NCI-H1417 treated with DMSO at 0.1 percent for 48 hours (cell line): ENCODE results near the gene RTL9.
"Not testable (repeated sequence)": the region's sequence is repeated elsewhere in the genome, so short reads cannot be mapped to it uniquely, and the experiment has no call there.

Source experiments
- DNase-seq: peaks from one replicate; lab custom pipeline; 2025; lab: John Stamatoyannopoulos, UW

Gene RTL9

GRCh38 chrX:110358548-110358947 is at the start of gene RTL9:
TSS of gene RTL9 (plus strand) at chrX:110358848. CDS start at chrX:110450618, 91,770 bp downstream.
- DNase-seq = no peak

DNA sequence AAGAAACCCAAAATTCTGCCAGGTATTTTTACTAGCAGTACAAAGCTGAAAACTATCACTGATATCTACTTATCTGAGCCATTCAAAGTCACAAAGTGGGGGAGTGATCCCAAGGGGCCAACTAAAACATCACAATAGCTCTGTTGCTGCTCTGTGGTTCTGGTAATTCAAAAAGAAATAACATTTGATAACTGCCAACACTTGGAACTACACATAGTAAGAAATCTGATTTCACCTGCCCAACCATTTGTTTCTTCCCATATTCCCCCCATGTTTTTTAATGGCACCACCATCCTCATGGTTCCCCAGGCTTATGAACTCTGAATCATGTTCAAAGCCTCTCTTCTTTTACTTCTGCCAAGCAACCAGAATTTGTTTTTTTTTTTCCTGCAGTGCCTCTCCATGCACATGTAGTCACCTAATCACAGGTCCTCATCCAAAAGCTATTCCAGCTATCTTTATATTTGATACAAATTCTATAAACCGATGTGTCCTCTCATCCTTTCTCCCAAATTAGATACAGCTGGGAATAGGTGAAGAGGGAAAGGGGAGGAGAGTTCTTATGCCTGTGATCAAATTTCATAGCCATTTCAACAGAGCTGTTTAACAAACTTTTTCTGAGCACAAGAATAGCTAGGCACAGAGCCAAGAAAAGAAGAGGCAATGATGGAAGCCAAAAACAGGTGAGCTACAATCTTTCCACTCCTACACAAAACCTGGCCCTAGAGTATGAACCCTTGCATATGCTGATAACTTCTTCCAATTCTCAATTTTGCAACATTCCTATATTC is 48.5 kb upstream of the RTL9 start:
- no peak for DNase-seq

DNA sequence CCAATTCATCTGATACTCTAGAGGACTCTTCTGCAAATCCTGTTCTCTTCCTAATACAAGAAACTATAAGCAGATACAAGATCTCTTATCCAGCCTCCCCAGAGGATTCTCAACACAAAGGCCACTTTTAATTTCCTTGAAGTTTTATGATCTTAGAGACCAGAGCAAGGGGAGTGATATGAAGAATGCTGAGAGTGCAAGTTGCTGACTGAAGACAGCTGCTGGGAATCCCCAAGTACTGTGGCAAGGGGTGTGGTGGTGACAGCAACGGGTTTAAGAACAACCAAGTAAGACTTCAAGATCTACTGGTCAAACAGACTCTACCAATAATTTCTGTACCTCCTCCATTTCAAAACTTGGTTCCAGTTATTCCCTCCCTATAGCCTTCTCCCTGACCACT is 47.8 kb upstream of the RTL9 start:
- no peak for DNase-seq

DNA sequence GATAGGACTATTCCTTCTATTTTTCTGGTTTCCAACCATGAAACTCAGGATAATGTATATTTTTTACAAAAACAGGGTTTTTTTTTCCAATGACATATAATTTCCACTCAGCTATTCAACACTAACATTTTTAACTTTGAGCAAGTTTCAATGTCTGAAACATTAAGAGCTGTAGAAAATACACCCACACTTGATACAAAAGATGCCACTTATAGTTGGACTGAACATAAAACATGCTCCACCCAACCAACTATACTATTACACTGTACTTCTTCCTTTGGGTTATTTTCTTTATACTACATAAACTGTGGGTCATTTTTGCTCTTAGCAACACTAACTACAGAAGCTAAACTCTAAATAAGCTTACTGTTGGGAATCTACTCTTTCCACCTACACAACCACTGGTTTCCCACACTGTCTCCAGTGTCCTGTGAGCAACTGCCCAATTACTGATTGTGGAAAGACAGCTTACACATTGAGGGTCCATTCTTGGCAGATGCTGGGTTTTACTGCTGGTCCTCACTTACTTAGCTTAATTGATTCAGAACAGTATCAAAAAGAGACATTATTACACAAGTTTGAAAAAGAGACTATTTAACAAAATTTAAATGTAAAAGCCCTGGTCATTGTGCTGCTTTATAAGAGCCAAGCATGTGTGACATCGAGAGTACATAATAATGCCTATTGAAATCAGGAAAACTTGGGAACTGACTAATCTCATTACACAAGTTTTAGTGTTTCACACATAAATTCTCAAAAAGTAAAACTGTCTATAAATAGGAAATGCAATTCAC is 47.0 kb upstream of the RTL9 start:
- no peak for DNase-seq

DNA sequence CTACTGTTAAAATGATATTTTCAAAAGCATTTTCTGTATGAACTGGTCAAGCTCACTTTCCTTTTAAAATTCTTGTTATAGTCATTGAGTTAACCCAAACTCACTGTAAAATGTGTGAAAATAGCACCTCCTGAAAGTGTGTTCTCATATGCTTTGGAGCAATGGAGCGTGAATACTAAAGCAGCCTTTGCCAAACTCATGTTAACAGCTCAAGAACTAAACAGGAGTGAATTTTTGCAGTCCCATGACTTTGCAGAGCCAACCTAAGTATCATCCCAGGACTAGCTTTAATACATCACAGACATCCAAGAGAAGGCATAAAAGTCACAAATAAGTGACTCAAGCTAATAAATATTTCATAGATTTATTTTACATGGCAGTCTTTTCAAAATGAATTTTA is 43.1 kb upstream of the RTL9 start:
- no peak for DNase-seq

GRCh38 chrX:110316351-110317060 is 42.1 kb upstream of the RTL9 start:
- no peak for DNase-seq

DNA sequence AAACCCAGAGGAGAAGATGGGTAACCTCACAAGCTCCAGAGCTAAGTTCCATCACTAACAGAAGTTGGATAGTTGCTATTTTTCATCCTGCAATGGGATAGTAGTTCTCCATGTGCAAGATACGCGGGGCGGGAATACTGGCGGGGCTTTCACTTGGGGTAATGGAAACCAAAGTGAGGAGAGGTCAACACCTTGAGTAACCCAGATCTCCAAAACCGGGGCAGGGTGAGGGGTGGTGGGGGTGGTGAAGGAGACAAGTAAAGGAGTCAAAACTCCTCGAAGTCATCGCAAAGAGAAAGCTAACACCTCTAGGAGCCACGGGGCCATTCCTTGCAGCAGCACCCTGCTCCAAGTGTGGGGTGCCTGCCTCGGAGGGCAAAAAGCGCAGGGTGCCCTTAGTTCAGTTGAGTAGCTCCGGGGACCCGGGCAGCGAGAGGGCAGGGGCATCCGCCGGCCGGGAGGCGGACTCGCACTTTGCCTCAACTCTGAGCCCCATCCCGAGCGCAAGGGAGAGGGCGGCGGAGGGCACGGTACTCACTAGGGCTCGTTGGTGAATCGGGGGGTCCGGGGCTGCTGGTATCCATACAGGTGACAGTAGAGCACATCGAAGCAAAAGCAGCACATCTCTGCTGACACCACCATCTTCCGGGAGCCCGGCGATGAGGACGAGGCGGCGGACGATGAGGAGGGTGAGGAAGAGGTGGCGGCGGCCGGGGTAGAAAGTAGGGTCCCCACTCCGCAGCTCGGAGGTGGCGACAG is 41.4 kb upstream of the RTL9 start:
- no peak for DNase-seq

DNA sequence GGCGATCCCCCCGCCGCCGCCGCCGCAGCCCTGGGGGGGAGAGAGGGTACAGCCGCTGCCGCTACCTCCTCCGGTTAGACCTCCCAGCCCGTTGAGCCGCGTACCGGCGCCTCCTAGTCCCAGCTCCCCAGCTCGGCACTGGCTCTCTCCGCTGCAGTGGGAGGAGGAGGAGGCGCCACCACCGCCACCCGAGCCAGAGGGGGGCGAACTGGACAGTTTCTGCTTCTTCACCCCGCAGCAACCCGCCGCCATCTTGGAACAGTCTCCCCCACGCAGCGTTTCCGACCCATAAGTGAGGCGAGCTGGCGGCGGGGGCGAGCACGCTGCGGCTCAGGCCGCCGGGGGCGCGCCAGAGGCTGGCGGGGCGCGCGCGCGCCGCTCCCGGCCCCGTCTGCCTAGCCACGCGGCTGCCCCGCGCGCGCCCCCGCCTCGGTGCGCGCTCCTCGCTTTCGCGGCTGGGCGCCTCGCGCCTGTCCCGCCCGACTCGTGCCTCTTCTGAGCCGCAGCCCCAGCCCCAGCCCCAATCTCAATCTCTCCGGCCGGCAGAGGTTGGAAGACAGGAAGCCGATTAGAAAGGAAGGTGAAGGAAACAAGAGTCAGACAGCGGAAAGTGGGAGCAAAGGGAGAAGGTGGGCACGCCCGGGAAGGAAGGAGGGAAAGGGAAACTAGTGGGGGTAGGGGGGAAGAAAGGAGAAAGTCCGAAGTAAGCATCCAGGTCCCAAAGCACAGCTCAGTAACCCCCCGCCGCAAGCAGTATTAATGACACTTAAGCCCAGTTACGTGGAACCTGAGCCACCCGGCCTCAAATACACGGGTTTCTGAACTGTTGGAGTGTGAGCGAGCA is 40.6 kb upstream of the RTL9 start, which contains the start of gene AMMECR1:
TSS of gene AMMECR1 (minus strand) at position 266 of the 844 bp plus-strand sequence. CDS start at position 252, 14 bp downstream.
- DNase-seq = peak; percentile 25

- no peak for DNase-seq
Measured at GRCh38 chrX:110318664-110318968, 40.0 kb upstream of the RTL9 start.

DNA sequence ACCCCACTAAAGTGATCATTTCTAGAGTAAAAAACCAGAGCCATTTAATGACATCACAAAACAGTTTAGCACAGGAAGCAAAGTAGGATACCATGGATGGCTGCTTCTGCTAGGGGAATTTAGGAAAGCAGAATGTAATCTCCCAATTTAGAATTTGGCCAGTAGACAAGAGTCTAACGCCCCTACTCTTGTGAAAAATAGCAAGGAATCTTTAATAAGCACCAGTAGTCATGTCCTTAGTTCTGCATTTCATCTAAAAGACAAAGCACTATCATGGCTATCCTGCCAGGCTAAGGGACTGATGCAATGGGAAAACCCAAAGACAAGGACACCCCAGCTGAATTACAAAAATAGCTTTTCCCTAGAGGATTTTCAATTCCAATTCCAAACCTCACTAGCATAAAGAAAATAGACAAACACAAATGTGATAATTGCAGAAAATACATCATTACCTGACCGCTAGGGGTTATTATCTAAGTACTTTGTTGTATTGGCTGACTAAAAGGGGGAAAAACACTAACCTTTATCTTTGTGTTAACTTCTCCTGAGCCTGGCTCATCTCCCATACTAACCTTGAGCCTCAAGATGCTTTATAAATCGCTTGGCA is 38.2 kb upstream of the RTL9 start:
- DNase-seq = no peak

GRCh38 chrX:110321081-110321480 is 37.6 kb upstream of the RTL9 start:
- DNase-seq = no peak

- no peak for DNase-seq
Measured at GRCh38 chrX:110321670-110322069, 37.0 kb upstream of the RTL9 start.

DNA sequence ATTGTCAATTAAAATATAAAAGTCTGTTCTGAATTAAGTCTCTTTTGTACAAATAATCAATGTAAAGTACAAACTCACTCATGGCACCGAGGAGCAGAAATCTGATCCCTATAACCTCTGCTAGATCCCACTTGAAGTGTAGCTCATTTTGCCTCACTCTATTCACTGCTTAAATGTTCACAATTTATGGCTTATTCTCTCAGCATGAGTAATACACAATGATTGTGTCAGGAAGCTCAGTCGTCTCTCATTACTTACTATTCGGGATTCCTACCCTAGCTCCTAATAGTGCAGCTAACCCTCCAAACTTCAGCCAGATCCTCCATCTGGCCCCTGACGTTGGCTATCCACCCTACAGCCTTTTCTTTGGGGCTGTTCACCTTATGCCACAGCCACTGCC is 36.0 kb upstream of the RTL9 start:
- no peak for DNase-seq

- no peak for DNase-seq
Measured at GRCh38 chrX:110326712-110327111, 31.9 kb upstream of the RTL9 start.

DNA sequence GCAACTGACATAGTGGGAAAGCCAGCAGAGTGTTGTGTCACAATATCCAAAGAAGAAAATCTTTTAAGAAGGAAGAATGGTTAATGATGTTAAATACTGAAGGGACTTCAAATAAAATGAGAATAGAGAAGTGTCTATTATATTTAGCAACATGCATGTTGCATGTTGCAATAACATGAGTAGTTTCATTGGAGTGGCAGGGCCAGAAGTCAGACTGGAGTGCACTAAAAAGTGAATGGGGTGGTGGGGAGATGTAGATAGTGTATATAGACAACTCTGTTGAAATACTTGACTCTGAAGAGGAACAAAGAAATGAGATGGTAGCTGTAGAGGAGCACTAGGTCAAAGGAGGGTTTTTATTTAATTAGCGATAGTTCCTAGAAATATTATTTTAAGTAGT is 31.3 kb upstream of the RTL9 start:
- no peak for DNase-seq

GRCh38 chrX:110328613-110329012 is 30.0 kb upstream of the RTL9 start:
- DNase-seq = not testable (repeated sequence)

- DNase-seq = no peak
Measured at GRCh38 chrX:110331444-110332030, 27.1 kb upstream of the RTL9 start.

DNA sequence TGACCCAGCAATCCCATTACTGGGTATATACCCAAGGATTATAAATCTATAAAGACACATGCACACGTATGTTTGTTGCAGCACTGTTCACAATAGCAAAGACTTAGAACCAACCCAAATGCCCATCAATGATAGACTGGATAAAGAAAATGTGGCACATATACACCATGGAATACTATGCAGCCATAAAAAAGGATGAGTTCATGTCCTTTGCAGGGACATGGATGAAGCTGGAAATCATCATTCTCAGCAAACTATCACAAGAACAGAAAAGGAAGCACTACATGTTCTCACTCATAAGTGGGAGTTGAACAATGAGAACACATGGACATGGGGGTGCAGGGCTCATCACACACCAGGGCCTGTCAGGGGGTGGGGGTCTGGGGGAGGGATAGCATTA is 25.2 kb upstream of the RTL9 start:
- not testable (repeated sequence) for DNase-seq

- DNase-seq = no peak
Measured at GRCh38 chrX:110338935-110339334, 19.7 kb upstream of the RTL9 start.
